Measurements from ENCODE around the gene SYCE1L.
"Not testable (repeated sequence)": the region's sequence is repeated elsewhere in the genome, so short reads cannot be mapped to it uniquely, and the experiment has no call there.

SYCE1L gene, protein sequence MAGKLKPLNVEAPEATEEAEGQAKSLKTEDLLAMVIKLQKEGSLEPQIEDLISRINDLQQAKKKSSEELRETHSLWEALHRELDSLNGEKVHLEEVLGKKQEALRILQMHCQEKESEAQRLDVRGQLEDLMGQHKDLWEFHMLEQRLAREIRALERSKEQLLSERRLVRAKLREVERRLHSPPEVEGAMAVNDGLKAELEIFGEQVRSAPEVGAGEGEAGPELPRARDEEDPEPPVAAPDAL

GRCh38 chr16:77199211-77199610 lies at the start of gene SYCE1L:
SYCE1L (plus strand) TSS chr16:77199408; CDS start chr16:77199452, 44 bp downstream.
- no peak for DNase-seq

DNA sequence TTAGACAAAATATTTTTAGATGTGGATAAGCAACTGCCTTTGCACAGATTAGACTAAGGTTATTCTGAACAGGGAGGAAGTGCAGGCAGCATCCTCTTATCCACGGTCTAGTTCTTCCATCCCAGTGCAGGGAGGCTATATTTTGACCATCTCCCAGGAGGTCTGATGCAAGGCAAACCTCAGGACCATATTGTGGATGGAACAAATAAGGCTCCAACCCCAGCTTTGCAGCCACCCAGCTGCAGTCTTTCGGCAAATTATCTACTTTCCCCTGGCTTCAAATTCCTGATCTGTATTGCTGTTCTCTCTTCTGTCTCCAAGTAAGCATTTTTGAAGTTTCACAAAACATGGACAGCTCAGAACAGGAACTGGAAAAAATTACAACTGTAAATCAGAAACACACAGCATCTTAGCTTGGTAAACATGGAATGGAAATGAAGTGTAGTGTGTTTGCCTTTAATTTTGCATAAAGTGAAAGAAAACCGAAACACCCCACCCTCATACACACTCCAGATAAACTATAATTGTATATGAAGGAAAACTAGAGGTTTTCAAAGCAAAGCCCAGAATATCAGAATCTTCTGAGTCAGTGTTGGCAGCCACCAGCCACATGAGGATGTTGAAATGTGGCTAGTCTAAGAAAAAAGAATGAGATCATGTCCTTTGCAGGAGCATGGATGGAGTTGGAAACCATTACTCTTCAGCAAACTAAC lies 41.7 kb upstream of the SYCE1L start:
- no peak for DNase-seq

DNA sequence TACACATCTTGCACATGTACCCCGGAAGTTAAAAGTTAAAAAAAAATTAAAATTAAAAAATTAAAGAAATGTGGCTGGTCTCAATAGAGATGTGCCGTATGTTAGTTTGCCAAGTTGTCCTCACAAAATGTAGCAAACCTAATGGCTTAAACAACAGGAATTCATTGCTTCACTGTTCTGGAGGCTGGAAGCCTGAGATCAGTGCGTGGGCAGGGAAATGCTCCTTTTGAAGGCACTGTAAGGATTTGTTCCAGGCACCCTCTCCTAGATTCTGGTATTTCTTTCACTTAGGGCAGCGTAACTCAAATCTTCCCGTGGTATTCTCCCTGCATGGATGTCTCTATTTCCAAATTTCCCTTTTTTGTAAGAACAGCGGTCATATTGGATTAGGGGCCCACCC lies 40.9 kb upstream of the SYCE1L start:
- no peak for DNase-seq

GRCh38 chr16:77165006-77165405 lies 34.2 kb upstream of the SYCE1L start:
- DNase-seq: no peak

- not testable (repeated sequence) for DNase-seq
Observed at GRCh38 chr16:77165536-77166236, 33.5 kb upstream of the SYCE1L start.

GRCh38 chr16:77166726-77167125 lies 32.5 kb upstream of the SYCE1L start:
- no peak for DNase-seq

GRCh38 chr16:77168901-77169300 lies 30.3 kb upstream of the SYCE1L start:
- no peak for DNase-seq

GRCh38 chr16:77169650-77170236 lies 29.5 kb upstream of the SYCE1L start:
- no peak for DNase-seq

GRCh38 chr16:77170805-77171204 lies 28.4 kb upstream of the SYCE1L start:
- DNase-seq: no peak

GRCh38 chr16:77171745-77172635 lies 27.2 kb upstream of the SYCE1L start:
- DNase-seq: no peak

DNA sequence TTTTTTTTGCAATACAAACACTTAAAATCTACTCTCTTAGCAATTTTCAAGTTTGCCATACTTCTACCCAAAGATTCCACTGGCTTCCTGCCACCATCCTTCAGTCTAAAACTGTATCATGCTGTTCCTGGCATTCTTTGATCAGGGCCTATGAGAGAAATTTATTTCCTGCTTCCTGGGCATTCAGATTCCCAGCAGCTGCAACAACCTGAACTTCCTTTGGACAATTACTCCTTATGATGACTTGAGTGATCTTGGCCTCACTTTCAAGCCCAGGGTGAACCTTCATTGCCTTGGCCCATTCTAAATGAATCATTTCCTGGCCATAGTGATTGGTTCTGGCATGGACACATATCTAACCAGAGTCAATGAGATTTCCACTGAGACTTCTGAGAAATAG lies 26.3 kb upstream of the SYCE1L start:
- no peak for DNase-seq

- no peak for DNase-seq
Observed at GRCh38 chr16:77183137-77183536, 16.1 kb upstream of the SYCE1L start.

- DNase-seq: not testable (repeated sequence)
Observed at GRCh38 chr16:77186298-77186697, 12.9 kb upstream of the SYCE1L start.

DNA sequence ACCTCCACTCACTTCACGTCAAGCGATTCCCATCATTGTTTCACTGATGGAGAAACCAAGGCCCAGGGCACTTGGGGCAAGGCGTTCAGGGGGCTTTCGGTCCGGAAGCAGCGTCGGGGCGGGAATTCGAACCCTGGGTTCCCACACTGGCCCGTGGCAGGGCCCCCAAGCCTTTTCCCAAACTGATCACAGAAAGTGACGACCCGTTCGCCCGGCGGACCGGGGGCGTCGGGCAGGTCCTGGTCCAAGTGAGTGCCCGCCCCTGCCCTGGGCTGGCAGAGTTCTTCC lies 9.1 kb upstream of the SYCE1L start:
- no peak for DNase-seq

- DNase-seq: peak; percentile 90
Observed at GRCh38 chr16:77190478-77191258, 8.5 kb upstream of the SYCE1L start, which contains the start of gene MON1B. MON1B (plus strand) TSS chr16:77191190; CDS start chr16:77191486, 296 bp downstream.

DNA sequence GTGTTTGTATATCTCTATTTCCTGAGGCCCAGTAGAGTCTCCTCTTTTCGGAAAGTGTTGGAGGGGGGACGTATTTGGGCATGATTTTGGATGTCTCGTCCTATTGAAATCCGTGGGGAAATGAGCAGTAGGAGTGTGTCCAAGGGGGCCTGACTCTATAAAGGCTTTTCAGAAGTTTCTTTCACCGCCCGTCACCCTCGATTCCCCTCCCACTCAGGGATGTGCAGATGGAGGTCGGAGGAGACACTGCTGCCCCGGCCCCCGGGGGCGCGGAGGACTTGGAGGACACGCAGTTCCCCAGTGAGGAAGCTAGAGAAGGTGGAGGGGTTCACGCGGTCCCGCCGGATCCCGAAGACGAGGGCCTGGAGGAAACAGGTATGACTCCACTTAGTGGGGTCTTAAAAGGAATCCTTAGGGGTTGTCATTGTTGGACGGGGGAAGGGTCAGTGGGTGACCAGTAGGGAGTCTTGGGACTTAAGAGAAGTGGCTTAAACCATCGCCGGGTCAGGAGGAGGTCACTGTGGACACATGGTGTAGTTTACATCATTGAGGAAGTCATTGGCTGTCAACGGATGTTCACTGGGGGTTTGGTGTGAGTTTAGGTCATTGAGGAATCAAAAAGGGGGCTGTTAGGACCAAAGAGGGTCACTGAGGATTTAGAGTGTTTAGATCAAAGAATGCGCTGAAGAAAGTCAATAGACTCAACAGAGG lies 7.8 kb upstream of the SYCE1L start:
- DNase-seq: peak; percentile 62

GRCh38 chr16:77193377-77193776 lies 5.8 kb upstream of the SYCE1L start:
- no peak for DNase-seq

DNA sequence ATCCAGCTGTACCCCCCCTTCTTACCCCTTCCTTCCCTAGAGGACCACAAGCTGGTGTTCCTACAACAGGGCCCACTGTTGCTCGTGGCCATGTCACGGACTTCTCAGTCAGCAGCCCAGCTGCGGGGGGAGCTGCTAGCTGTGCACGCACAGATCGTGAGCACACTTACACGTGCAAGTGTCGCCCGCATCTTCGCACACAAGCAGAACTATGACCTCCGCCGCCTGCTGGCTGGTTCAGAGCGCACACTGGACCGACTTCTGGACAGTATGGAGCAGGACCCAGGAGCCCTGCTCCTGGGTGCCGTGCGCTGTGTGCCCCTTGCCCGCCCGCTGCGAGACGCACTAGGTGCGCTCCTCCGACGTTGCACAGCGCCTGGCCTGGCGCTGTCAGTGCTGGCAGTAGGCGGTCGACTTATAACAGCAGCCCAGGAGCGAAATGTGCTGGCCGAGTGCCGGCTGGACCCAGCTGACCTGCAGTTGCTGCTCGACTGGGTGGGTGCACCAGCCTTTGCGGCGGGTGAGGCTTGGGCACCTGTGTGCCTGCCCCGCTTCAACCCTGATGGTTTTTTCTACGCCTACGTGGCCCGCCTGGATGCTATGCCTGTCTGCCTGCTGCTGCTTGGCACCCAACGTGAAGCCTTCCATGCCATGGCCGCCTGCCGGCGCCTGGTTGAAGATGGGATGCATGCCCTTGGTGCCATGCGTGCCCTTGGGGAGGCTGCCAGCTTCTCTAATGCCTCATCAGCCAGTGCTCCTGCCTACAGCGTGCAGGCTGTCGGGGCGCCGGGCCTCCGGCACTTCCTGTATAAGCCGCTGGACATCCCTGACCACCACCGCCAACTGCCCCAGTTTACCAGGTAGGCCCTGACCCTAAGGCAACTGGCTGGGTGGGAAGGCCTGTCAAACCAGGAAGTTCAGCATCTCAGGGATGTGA lies 4.6 kb upstream of the SYCE1L start:
- no peak for DNase-seq

DNA sequence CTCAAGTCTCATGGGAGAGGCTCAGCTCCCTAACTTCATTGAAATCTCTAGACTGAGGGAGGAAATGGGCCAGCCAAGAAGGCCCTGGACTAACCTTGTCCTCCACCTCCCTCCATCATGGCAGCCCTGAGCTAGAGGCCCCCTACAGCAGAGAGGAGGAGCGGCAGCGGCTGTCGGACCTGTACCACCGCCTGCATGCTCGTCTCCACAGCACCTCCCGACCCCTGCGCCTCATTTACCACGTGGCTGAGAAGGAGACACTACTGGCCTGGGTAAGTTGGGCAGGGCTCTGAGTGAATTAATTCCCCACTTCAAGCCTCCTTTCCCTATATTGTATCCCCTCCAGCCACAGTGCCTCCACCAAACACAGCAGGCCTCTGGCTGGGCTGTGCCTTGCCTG lies 3.8 kb upstream of the SYCE1L start:
- DNase-seq: no peak

- DNase-seq: no peak
Observed at GRCh38 chr16:77197747-77198146, 1.5 kb upstream of the SYCE1L start.

Data from activated T-cell treated with anti-CD3 and anti-CD28 coated beads, Interleukin-2, amount 50 U/mL, for 1 hour (primary cell).